HTR-8/SVneo (cell line): ENCODE measurements around the gene C10orf67.
"Not testable (repeated sequence)": the region's sequence is repeated elsewhere in the genome, so short reads cannot be mapped to it uniquely, and the experiment has no call there.

Experiments used
- DNase-seq: peaks from one replicate; pipeline ENCODE4 v3.0.0; 2011; ENCODE audit warnings: low spot score, mixed read lengths; ENCODE audit not compliant: insufficient read length
- FAIRE-seq: peaks from 2 replicates; lab custom pipeline; 2011; peaks lifted over from hg19 to GRCh38; lab: Jason Lieb, UNC

The C10orf67 gene

DNA sequence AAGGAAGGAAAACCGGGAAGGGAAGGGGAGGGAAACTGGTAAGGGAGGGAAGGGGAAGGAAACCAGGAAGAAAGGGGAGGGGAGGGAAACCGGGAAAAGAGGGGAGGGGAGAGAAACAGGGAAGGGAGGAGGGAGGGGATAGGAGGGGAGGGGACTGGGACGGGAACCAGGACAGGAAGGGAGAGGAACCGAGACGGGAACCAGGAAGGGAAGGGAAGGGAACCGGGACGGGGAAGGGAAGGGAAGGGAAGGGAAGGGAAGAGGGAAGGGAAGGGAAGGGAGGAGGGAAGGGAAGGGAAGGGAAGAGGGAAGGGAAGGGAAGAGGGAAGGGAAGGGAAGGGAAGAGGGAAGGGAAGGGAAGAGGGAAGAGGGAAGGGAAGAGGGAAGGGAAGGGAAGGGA is 13.6 kb downstream of the C10orf67 start:
- no peak for FAIRE-seq
- DNase-seq = no peak

DNA sequence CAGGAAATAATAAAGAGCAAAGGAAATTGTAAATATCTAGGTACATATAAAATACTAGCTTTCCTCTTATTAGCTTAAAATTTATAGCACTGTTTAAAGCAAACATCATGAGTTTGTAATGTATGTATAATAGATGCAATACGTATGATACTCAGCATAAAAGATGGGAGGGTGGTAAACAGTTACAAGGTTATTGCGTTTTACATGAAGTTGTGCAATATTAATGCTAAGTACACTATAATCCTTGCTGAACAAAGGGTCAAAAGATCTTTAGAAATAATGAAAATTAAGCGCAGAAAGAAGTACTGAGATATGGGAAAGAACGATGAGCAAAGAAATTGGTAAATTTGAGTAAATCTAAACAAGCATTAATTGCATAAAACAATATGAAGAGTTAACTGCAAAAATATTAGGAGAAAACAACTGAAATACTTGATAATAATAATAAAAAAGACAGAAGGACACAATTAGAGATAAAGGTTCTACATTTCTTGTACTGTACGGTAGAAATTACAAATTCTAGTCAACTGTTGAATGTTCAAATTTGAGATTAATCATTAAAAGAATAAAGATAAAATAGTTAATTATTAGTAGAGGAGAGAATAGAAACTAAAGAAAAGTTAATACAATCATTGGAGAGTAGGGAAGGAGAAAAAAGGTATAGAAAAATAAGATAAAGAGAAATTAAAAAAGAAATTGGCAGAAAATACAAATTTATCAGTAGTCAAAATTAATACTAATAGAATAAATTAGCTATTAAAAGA is 17.9 kb downstream of the C10orf67 start:
- no peak for DNase-seq
- FAIRE-seq = no peak

DNA sequence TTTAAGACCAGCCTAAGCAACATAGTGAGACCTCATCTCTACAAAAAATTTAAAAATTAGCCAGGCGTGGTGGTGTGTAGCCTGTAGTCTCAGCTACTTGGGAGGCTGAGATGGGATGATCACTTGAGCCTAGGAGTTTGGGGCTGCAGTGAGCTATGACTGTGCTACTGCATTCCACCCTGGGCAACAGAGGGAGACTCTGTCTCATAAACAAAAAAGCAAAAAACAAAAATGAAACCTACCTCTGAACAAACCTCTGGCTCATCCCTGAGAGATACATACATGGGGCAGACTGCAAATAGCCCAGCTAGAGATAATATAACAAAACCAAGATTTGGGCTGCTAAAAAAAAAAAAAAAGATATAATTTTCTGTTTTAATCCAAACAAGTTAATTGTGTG is 19.5 kb downstream of the C10orf67 start:
- DNase-seq (no peak), FAIRE-seq (no peak)

DNA sequence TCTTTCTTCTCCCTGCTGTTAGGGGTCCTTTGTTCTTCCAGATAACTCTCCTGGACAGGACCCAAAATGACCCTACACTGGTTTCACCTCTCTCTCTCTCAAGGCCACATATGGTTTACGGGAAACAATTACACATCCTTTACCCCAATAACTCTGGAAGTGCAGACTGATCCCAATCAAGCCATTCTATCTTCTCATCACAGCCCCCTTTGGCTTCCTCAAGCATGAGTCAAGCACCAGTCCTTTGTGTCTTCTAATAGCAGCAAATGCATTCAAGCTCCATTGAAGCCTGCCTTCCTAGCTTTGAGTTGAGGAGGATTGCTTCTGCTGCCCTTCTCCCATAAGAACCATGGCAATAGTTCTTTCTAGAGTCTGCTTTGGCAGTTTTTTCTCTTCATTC is 20.2 kb downstream of the C10orf67 start:
- no peak for FAIRE-seq
- no peak for DNase-seq

DNA sequence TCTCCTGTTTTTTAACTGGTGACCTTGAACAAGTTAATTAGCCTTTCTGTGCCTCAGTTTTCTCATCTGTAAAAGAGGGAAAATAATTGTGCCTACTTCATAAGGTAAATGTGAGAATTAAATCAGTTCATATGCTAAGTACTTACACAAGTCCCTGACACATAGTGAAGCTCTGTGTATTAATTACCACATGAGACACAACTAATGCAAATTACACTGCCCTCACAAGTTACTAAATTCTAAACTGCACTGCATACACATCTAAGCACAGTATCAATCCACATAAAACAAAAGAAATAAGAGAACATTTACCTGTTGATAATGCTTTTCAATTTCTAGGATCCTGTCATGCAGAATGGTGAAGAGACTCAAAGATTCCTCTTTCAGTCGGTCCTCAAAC is 22.5 kb downstream of the C10orf67 start:
- no peak for FAIRE-seq
- no peak for DNase-seq

DNA sequence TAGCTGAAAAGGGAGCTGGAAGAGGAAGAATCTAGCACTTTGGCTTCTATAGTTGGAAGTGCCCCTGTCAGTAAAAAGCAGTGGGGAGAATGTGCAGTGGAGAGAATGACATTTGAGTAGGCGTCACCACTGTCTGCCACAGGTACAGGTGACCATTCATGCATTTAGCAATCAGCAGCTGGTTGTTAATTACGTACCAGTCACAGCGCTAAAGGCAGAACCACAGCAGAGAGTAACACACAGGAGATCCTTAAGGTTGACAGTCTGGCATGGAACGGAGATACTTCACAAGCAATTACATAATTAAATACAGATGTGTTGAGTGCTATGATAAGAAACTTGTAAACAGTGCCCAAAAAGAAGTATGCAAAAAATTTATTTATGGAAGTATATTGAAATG is 24.8 kb downstream of the C10orf67 start:
- FAIRE-seq (no peak), DNase-seq (no peak)

DNA sequence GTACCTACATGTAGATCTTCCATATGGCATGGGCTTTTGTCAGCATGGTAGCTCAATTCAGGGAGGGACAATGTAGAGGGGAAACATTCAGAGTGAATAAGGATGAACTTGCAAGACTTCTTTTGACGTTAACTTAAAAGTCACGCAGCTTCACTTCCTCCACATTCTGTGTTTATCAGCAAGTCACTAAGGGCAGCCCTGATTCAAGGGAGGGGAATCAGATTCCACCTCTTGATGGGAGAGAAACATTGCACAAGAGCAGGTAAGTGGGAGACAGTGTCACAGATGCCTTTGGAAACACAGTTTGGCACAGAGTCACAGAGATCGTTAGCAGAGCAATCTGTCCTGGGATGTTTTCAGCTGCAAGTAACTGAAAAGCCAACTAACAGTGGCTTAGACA is 26.2 kb downstream of the C10orf67 start:
- DNase-seq = no peak
- FAIRE-seq = no peak

DNA sequence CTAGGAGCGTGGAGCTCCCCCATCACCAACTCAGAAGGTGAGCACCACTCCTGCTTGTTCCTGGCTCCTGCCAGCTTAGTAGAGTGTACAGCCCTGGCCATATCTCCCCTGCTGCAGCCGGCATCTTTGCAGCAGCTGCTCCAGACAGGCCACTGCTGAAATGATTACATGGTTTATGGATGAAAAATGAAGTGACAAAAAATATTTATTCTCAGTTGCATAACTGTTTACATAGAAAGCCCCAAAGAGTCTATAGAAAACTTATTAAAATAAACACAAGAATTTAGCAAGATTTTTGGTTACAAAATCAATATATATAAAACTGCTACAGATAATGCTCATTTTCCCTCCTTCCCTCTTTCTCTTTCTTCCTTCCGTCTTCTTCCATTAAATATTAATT is 27.2 kb downstream of the C10orf67 start:
- DNase-seq = no peak
- FAIRE-seq = no peak

DNA sequence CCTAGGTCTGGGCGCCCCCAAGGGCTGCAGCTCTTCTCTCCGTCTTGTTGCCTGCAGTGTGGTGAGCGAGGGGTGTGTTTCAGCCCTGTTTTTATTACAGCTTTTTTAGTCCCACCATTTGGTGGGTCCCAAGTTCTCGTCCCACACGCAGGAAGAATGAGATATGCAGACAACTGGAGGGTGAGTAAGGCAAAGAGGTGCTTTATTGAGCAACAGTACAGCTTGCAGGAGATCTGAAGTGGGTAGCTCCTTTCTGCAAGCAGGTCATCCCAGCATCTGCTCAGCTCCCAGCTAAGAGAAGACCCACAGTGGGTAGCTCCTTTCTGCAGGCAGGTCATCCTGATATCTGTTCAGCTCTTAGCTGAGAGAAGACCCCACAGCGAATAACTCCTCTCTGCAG is 28.2 kb downstream of the C10orf67 start:
- FAIRE-seq (no peak), DNase-seq (no peak)

DNA sequence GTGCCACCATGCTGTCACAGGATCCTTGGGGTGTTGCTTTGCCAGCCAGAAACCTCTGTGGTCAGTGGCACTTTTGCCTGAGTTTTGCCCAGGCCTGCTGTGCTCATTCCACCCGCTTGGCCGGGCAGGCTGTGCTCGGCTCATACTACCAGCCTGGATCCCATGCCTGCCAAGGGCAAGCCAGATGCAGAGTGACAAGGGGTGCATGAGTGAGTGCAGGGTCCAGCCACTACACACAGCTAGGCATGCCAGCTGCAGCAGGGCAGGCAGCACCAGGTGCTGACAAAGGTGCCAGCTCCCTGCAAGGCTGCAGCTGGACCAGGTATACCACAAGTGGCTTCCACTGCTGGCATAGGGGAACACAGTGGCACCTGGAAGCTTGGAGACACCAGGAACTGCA is 28.6 kb downstream of the C10orf67 start:
- DNase-seq = no peak
- no peak for FAIRE-seq

DNA sequence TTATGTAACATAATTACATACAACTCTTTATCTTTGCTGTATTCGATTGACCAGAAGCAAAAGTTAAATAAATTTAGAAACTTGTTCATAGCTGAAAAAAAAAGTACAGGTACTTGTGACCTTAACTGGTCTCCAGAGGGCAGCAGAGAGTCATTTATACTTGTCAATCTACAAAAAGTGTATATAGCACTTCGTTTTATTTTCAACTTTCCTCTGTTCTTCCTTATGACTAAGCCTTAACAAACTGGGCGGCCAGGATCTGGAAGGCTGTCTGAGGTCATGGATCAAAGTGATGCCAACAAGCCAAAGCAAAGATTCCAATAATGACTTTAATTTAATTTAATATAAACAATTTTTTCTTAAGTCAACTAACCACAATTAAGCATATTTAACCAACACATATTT is 29.8 kb downstream of the C10orf67 start:
- DNase-seq (peak; percentile 55), FAIRE-seq (no peak)

DNA sequence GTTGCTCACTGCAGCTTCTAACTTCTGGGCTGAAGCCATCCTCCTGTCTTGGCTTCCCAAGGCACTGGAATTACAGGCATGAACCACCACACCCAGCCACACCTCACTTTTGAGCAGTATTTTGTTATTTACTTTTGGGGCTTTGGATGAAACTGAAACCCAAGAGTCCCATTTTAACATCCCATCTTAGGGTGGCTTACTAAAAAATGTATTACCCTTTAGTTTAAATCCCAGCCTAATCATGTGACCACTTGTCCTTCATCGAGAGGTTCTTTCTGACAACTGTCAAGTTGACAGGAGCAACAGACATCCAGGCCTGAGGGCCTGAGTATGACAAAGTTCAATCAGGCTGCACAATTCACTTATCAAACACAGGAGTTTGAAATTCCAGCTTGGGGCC is 33.6 kb downstream of the C10orf67 start:
- no peak for FAIRE-seq
- DNase-seq = no peak

DNA sequence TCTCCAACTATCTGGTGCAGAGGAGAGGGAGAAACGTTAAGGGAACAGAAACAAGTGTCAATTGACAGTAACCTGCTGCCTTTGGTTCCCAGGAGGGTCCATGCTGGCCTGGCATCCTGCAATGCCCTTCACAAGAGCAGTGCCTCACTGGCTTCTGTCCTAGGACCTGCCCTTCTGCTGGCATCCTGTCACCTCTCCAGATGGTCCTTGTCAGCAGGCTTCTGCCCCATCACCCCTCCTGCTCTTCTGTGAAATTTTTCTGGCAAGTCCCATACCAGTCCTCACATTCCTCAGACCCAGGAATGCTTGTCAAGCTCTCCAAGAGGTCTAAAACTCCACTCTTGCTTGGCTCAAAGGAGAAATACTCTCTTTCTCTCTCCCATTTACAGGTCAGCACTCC is 34.2 kb downstream of the C10orf67 start:
- FAIRE-seq = no peak
- no peak for DNase-seq

DNA sequence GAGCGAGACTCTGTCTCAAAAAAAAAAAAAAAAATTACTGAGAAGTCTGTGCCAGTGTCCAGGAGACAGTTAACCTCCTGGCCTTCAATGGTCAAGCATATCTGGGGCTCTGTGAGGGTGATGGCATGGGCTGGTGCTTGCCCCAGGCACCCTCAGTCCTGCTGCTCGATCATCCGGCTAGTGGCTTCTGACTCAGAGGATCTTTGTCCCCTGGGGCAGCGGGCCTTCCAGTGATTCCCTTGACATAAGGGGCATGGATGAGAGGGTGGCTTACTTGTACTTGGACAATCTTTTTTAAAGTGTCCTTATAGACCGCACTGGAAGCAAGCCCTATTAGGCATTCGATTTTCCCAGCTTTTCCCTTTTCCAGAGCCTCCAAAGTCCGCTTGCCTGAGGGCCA is 44.6 kb downstream of the C10orf67 start:
- not testable (repeated sequence) for FAIRE-seq

DNA sequence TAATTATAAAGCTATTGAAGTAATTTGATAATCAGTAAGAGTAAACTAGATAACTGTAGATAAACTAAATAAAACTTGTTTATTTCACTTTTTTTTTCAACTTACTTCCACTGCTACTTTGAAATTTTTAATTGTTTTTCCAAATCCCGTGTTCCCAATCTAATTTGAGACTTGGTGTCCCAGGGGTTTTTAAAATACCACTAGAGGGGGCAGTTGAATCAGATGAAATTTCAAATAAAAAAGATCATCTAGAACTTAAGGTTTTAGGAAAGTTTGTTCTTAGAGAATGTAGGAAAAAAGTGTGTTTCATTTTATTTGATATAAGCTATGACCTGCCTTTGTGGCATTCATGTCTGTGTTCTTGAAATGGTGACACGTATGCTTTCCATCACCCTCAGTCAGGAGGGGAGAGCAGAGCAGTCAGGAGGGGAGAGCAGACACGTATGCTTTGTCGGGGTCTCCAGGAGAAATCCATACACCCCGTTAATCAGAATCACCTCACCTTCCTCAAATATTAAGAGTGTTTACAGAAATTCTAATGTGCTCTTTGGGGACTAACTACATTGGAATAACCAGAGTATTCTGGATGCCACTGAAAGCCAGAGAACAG is 49.9 kb downstream of the C10orf67 start:
- no peak for FAIRE-seq
- no peak for DNase-seq

More for the DNA sequence above, 44.6 kb downstream of the C10orf67 start:
- DNase-seq = not testable (repeated sequence)

DNA sequence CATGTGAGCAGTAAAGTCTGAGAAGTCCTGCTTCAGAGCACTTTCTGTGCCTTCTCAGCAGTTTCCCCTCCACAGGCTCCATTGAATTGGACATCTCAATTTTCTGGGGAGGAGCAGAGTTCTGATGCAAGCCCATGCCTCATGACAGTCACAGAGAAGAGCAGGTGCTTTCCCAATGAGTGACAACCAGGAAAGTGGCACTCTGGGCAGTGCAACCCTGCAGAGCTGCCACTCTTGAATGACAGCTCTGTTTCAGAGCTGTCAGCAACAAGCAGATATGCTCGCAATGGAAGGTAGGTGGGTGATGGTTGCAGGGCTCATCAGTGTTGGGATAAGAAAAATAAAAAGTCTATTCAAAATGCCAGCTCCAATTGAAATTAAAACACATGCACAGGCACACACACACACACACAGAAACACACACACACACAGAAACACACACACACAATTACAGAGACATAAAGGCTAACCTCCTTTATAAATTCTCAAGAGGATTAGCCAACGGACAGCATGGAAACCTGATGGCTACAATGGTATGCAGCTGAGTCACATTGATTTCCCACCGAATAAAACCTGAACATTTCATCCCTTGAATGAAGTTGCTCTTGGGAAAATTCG is 50.5 kb downstream of the C10orf67 start:
- FAIRE-seq (no peak), DNase-seq (no peak)

DNA sequence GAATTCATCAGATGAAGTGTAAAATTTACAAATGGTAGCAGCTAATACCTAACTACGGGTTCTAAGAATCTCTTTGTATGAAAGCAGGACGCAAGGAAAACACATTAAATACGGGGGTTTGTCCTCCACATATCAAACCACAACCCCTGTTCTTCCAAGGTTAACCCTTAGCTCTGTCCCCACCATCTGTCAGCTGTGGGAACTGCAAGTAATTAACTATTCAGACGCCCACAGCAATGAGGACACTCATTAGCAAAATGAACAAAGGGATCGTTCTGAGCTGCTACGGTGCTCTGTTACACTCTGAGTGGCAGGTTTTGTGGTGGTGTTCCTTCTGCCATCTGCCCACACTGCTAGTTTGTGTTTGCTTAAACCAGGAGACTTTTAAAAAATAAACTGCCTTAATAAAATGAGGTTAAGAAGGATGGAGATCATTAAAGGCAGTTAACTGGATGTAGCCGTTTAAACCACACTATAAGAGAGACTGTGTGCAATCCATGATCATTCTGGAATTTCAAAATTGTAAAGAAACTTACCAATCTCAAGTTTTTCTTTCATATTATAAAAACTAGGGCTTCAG is 51.4 kb downstream of the C10orf67 start:
- DNase-seq (peak; percentile 23), FAIRE-seq (peak; percentile 28)

DNA sequence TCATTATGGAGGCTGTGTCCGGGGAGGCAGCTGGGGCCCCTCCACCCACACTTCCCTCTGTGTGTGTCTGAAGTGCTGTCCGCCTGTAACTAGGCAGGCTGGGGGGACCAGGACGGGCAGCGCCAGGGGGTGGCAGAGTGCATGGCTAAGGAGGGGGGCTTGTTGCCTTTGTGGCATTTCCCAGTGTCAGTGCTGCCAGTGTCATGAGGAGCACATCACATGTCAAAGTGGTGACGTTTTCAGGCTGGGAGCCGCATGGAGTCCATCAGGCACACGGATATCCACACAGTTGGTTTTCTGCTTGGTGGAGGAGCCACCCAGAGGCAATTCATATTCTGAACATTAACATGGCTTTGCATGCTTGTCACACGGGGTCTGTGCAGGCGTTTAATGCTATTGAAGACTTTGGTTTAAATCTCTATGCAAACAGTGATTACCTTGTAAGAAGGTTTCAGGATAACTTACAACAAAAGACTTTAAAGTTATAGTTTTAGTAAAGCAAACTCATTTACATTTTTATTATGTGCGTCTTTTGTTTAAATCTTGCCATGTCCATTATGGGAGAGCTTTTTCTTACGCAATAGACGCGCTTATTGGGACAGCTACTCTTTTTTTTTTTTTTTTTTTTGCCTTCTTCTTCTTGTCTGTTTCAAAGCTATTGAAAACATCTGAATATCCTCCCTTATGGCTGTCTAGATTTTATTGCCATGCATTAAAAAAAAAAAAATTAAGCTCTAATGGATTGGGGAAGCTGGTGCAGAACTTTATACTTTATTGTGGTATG is 52.9 kb downstream of the C10orf67 start:
- no peak for DNase-seq
- no peak for FAIRE-seq

DNA sequence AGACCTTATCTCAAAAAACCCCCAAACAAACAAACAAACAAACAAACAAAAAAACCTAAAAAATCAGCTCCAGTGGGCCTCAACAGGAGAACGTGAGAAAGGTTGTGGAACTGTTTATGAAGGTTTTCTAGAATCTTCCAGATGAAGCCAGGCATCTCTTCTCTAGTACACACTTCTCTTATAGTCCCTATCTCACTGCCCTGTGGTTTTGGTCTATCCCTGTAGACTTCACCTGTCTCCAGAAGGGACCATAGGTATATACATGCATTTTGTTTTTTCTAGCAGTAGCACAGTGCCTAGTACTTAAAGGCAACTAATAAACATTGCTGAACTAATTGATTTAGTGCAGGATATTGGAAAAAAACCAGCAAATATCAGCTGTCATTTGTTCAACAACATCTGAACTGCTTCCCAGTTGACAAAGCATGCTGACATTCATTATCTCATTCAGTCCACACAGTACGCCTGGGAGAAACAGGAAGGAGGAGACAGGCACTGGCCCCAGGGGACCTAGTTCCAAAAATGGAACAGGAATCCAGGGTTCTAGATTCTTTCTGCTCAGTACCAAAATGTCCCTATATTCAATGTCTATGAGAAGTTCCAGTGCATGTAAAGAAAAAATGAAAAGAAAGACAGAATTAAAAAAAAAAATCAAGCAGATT is 59.8 kb downstream of the C10orf67 start:
- FAIRE-seq = no peak

DNA sequence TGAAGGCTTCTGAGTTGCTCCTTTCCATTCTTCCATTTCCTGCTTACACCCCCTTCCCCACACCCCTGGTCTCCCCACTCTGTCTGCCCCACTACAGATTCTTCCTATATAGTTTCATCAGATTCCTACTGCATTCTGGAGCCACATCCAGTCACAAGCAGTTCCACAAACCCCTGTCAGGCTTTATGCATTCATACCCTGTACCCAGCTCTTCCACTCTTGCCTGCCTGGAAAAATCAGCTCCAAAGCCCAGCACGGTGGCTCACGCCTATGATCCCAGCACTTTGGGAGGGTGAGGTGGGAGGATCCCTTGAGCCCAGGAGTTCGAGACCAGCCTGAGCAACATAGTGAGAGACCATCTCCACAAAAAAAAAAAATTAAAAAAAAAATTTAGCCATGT is 60.4 kb downstream of the C10orf67 start:
- FAIRE-seq (no peak), DNase-seq (no peak)

More for the DNA sequence above, 59.8 kb downstream of the C10orf67 start:
- no peak for DNase-seq
